Chondrocyte (in vitro differentiated cells): ENCODE results near the gene SYNE1. TPM values are rescaled to one million over a fixed set of nuclear protein-coding genes. Genes with fewer than 3 reads are reported as not detected.
A peak's percentile ranks its signal among the peaks of the same experiment; 100 is the strongest.

ENCODE experiments used
- DNase-seq: peaks from one replicate; pipeline ENCODE4 v3.0.0; 2021; ENCODE audit warnings: mixed read lengths, low spot score
- H3K27ac Mint-ChIP-seq: one replicate; pipeline ENCODE4 v1.8.0; 2021; ENCODE audit warnings: mild to moderate bottlenecking, moderate library complexity, mixed read lengths; ENCODE audit not compliant: unreplicated experiment
- H3K27me3 Mint-ChIP-seq: 2 replicates; pipeline ENCODE4 v1.8.0; 2021; ENCODE audit warnings: low read depth, mixed read lengths
- H3K36me3 Mint-ChIP-seq: 2 replicates; pipeline ENCODE4 v1.8.0; 2021; ENCODE audit warnings: low read depth, mixed read lengths
- H3K4me1 Mint-ChIP-seq: 2 replicates; pipeline ENCODE4 v1.8.0; 2021; ENCODE audit warnings: low read depth, mild to moderate bottlenecking, mixed read lengths
- H3K4me3 Mint-ChIP-seq: one replicate; pipeline ENCODE4 v1.8.0; 2021; ENCODE audit warnings: mild to moderate bottlenecking, moderate library complexity, mixed read lengths; ENCODE audit not compliant: unreplicated experiment
- H3K9me3 Mint-ChIP-seq: 2 replicates; pipeline ENCODE4 v1.8.0; 2021; ENCODE audit warnings: low read depth, mixed read lengths
- CTCF ChIP-seq: fragments of 200-600 bp; sonication (generic); IDR thresholded peaks from 2 replicates; pipeline ENCODE4 v1.5.0; 2021; ENCODE audit warnings: antibody characterized with exemption, mild to moderate bottlenecking, moderate library complexity
- total RNA-seq: library from RNA; stranded (reverse); gene quantifications from 3 replicates; pipeline ENCODE4 v1.2.1, GENCODE V29; 2021

Gene SYNE1
- total RNA-seq, 1 donor from 2014 or later = 151 TPM

GRCh38 chr6:152123076-152123475 is 514.1 kb downstream of the SYNE1 start:
- no peak overlapping the region for H3K4me3 Mint-ChIP-seq
- no peak for TF ChIP-seq CTCF
- H3K27ac Mint-ChIP-seq = no peak overlapping the region
- DNase-seq = no peak
- H3K9me3 Mint-ChIP-seq = peaks cover 3% of the 10 kb centered on the region
- peaks cover 36% of the 10 kb centered on the region for H3K36me3 Mint-ChIP-seq
- no peaks in the 10 kb centered on the region for H3K27me3 Mint-ChIP-seq
- peaks cover 14% of the 10 kb centered on the region for H3K4me1 Mint-ChIP-seq

GRCh38 chr6:152122434-152122833 is 514.7 kb downstream of the SYNE1 start:
- Mint-ChIP-seq H3K4me1 (peaks cover 8% of the 10 kb centered on the region), H3K27me3 (no peaks in the 10 kb centered on the region), H3K27ac (no peak overlapping the region), H3K4me3 (no peak overlapping the region), H3K9me3 (peaks cover 3% of the 10 kb centered on the region), H3K36me3 (peaks cover 37% of the 10 kb centered on the region)
- no peak for DNase-seq
- no peak for TF ChIP-seq CTCF

GRCh38 chr6:152121910-152122309 is 515.3 kb downstream of the SYNE1 start:
- Mint-ChIP-seq H3K27me3 (no peaks in the 10 kb centered on the region), H3K36me3 (peaks cover 37% of the 10 kb centered on the region), H3K9me3 (peaks cover 3% of the 10 kb centered on the region), H3K27ac (no peak overlapping the region), H3K4me3 (no peak overlapping the region), H3K4me1 (peaks cover 7% of the 10 kb centered on the region)
- TF ChIP-seq CTCF = no peak
- DNase-seq = no peak

- no peak for TF ChIP-seq CTCF
- no peak overlapping the region for H3K4me3 Mint-ChIP-seq
- peaks cover 7% of the 10 kb centered on the region for H3K4me1 Mint-ChIP-seq
- no peaks in the 10 kb centered on the region for H3K27me3 Mint-ChIP-seq
- no peak for DNase-seq
- H3K9me3 Mint-ChIP-seq = peaks cover 3% of the 10 kb centered on the region
- no peak overlapping the region for H3K27ac Mint-ChIP-seq
- peaks cover 37% of the 10 kb centered on the region for H3K36me3 Mint-ChIP-seq
Measured at GRCh38 chr6:152119831-152120230, 517.3 kb downstream of the SYNE1 start.

- Mint-ChIP-seq H3K27ac (no peak overlapping the region), H3K36me3 (peaks cover 34% of the 10 kb centered on the region), H3K4me3 (no peak overlapping the region), H3K9me3 (peaks cover 3% of the 10 kb centered on the region), H3K4me1 (peaks cover 4% of the 10 kb centered on the region), H3K27me3 (no peaks in the 10 kb centered on the region)
- no peak for DNase-seq
- TF ChIP-seq CTCF = peak; percentile 30
Measured at GRCh38 chr6:152118678-152119077, 518.5 kb downstream of the SYNE1 start.
